GM19238 (cell line): ENCODE measurements around the gene EFS.
A peak's percentile ranks its signal among the peaks of the same experiment; 100 is the strongest.
"Not testable (repeated sequence)": the region's sequence is repeated elsewhere in the genome, so short reads cannot be mapped to it uniquely, and the experiment has no call there.

Source experiments
- DNase-seq: peaks from one replicate; pipeline ENCODE4 v3.0.0; 2011; ENCODE audit warnings: low spot score; ENCODE audit not compliant: insufficient read length

The EFS gene

DNA sequence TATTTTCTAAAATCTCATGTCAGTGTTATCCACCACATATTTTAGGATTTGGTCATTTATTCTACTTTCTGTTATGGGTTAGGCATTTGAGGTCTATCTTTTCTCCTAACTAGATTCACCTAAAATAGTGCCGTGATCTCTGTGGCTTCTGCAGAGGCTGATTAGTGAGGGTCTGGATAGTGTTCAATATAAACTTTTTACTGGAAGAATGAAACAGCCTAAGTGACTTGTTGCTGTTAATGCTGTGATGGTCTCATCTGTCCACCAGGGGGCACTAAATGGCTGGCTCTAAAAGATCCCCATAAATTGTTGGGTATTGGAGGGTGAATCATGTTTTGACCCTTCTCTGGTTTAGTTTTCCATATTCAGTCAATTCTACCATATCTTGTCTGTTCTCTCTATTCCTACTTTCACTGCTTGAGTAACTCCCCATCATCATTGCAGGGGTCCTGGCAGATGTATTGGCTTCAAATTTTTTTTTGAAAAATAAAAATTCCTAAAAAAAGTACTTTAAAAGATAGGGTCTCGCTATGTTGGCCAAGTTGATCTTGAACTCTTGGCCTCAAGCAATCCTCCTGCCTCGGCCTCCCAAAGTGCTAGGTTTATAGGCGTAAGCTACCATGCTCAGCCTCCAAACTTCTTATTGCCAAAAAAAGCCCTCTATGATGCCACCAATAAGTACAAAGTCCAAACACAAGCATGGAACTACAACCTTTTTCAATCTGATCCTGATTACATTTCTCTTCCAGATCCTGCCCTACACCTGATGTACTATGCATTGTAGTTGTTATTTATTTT, 36.8 kb downstream of the EFS start:
- peak; percentile 58 for DNase-seq

GRCh38 chr14:23326491-23327332, 38.3 kb downstream of the EFS start:
- no peak for DNase-seq

- DNase-seq: not testable (repeated sequence)
Observed at GRCh38 chr14:23325746-23326145, 39.2 kb downstream of the EFS start.

- no peak for DNase-seq
Observed at GRCh38 chr14:23324993-23325392, 40.0 kb downstream of the EFS start.

- no peak for DNase-seq
Observed at GRCh38 chr14:23324455-23324846, 40.5 kb downstream of the EFS start.

DNA sequence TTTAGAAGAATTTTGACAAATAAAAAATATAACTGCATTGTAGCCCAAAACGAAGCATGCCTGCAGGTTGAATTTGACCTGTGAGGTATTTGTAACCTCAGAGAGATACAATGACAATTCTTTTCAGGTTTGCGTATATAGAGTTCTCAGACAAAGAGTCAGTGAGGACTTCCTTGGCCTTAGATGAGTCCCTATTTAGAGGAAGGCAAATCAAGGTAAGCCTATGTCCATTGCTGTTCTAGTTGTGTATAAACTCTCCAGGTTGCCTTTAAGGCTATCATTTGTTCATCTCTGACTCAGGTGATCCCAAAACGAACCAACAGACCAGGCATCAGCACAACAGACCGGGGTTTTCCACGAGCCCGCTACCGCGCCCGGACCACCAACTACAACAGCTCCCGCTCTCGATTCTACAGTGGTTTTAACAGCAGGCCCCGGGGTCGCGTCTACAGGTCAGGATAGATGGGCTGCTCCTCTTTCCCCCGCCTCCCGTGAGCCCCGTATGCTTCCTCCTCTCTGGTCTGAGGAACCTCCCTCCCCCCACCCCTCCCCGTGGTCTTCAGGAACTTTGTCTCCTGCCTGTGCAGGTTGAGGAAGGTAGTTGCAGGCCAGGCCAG, 41.0 kb downstream of the EFS start:
- no peak for DNase-seq

DNA sequence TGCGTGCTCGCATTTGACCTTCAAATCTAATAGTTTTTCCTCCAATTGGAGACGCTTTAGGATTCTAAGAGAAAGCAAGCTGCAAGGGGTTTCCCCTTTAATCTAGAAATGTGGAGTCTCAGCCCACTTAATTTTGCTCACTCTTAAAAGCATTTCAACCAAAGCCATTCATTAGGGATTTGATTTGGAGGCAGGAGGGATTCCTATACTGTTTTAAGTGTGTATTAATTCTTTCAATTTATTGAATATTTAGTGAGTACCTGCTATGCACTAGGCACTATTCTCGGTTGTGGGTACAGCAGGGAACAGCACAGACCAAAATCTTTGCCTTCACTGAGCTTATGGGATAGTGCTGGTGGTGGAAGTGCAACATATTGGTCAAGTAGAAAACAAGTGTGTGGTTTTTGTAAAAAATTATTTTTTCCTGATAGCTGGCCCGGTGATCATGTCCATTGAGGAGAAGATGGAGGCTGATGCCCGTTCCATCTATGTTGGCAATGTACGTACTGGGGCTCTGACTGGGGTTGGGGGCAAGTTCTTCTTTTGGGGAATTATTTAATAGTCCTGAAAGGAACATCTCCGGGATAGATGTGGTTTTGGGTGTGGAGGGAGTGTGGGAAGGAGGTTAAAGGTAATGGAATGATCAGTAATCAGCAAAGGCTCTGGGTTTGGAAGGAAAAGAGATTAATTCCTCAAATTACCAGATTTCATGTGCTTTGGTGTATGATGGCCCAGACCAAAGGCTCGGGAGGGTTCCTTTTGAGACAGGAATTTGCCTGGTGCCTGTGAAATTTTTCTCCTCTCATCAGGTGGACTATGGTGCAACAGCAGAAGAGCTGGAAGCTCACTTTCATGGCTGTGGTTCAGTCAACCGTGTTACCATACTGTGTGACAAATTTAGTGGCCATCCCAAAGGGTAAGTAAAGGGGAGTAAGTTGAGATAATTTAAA, 42.1 kb downstream of the EFS start:
- no peak for DNase-seq

DNA sequence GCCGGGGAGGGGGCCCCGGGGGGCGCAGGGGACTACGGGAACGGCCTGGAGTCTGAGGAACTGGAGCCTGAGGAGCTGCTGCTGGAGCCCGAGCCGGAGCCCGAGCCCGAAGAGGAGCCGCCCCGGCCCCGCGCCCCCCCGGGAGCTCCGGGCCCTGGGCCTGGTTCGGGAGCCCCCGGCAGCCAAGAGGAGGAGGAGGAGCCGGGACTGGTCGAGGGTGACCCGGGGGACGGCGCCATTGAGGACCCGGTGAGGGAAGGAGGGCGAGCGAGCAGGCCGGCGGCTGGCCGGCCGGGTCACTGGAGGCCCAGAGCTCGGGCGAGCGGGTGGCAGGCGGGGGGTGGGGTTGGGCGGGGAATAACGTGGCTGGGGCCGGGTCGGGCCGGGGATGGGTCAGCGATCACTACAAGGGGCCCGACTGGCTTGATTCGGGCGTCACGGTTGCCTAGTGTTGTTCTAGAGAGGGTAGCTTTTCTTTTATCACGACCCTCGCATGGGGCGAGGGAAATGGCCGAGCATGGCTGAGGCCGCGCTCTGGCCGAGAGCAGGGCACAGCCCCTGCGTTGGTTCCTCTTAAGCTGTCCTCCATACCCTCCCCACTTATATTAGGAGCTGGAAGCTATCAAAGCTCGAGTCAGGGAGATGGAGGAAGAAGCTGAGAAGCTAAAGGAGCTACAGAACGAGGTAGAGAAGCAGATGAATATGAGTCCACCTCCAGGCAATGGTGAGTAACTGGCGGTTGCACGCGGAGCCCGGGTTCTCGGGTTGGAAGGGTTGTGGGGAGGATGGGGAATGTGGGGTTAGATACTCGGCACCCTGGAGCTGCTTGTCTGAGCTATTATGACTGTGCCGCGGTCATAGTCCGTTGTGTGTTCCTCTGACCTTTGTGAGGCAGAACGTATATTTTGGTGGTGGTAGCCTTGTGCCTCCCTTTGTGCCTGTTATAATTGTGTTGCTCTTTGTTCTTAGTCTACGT, 43.1 kb downstream of the EFS start:
- peak; percentile 41 for DNase-seq

GRCh38 chr14:23320584-23321571, 44.1 kb downstream of the EFS start, which contains the start of gene PABPN1:
TSS of gene PABPN1 (plus strand) at chr14:23321457. CDS start at chr14:23321470, 13 bp downstream.
- DNase-seq: peak; percentile 97

GRCh38 chr14:23319746-23320583, 45.0 kb downstream of the EFS start:
- no peak for DNase-seq

DNA sequence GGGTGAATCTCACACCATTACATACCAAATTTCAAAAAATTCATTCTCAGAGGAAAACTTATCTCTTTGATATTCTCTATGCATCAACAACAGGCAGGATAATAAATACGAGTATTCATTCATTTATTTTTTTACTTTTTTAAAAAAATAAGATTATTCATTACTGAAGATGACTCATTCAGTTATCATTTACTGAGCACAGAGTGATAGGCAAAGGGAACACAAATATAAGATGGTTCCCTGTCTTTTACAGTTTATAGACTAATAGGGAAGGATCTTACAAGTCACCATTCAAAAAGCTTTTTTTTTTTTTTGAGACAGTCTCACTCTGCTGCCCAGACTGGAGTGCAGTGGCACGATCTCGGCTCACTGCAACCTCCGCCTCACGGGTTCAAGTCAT, 48.7 kb downstream of the EFS start:
- no peak for DNase-seq

DNA sequence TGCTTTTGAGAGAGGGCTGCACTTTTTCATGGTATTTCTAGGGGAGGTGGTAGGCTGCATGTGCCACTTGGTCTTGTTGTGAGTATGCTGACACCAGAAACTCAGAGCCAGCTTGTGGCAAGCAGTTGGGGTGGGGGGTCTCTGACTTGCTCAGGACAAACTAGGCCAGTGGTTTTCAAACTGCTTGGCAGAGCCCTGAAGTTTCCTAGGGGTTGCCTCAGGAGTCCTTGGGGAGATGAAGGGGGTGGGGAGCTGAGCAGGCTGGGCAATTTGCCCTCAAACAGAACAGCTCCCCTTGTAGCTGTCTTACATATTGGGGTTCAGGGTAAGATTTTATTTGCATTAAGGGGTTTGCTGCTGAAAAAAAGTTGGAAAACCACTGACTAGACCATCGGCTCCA, 54.4 kb downstream of the EFS start:
- DNase-seq: no peak

GRCh38 chr14:23308721-23309445, 56.1 kb downstream of the EFS start:
- no peak for DNase-seq

DNA sequence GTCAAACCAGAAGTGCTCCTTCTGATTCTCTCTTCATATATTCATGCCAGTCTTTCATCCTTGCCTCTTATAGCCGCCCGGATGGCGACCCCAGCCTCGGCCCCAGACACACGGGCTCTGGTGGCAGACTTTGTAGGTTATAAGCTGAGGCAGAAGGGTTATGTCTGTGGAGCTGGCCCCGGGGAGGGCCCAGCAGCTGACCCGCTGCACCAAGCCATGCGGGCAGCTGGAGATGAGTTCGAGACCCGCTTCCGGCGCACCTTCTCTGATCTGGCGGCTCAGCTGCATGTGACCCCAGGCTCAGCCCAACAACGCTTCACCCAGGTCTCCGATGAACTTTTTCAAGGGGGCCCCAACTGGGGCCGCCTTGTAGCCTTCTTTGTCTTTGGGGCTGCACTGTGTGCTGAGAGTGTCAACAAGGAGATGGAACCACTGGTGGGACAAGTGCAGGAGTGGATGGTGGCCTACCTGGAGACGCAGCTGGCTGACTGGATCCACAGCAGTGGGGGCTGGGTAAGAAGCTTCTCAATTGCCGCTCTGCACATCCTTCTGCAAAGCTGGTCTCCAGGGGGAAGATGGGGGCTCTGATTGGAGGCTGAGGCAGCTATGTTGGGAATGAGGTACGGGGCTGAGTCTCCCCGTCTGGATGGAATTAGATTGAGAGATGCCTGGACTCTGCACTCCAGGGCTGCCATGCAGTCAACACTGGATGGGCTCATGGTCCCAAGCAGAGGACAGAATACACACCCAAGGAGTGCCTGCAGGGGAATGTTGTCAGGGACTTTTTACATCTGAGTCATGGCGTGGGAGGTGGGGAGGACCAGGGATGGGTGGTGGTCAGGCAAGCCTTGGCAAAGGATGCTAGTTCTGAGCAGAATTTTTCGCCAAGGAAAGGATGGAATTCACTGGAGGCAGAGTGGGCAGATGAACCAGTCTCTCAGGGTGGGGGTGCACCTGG, 57.0 kb downstream of the EFS start:
- no peak for DNase-seq

DNA sequence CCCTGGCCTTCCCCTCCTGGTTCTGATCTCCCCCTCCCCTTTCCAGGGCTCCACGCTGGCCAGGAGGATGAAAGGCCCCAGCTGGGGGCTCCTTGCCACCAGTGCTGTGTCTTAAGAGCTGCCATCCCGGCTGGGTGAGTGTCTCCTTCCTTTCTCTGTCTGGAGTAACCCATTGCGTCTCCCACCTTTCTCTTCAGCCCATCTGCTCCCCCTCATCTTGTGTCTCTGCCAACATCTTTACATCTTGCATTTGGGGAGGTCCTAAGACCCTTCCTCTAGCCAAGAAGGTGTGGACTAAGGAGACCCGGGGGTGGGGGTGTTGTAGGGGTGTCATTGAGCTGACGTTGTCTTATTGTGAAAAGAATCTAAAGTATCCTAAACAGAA, 57.8 kb downstream of the EFS start:
- DNase-seq: no peak
